Pons (tissue), 1 donor: ENCODE results near the gene CBX7.

Source experiments
- DNase-seq: peaks from one replicate; pipeline ENCODE4 v3.0.0-alpha.2; 2016; ENCODE audit warnings: low spot score

Gene CBX7

DNA sequence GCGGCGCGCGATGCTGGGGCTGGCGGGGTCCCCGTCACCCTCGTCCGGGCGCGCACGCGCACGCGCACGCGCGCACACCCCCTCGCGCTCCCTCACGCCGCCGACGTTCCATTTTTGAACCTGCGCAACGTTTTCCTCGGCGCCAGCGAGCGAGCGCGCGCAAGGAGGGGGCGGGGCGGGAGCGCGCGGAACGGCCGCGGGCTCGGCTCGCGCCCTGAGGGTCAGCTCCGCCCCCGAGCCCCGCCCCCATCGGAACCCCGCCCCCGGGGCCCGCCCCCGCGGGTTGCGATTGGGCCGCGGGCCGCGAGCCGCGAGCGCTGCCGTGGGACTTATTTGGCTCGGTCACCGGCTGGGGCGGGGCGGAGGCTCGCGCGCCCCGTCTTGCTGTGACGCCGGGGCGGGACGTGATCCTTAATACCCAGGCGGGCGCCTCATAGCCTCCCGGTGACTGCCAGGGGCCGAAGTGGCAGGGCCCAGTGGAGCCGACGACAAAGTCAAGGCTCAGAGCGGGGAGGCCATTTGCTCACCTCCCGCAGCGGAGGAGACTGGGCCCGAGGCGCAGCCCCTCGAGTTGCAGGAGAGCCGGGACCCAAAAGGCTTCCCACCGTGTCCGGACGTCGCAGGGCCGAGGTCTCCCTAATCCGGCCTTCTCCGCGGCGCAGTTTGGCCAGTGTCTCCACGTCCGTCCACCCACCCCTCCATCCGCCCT lies at the start of gene CBX7:
CBX7 (minus strand) TSS at position 170 of the 709 bp plus-strand sequence. CDS start 236 bp downstream, outside the sequence.
- DNase-seq = peak; percentile 94

- DNase-seq = no peak
Observed at GRCh38 chr22:39197578-39197977, 45.1 kb upstream of the CBX7 start.

DNA sequence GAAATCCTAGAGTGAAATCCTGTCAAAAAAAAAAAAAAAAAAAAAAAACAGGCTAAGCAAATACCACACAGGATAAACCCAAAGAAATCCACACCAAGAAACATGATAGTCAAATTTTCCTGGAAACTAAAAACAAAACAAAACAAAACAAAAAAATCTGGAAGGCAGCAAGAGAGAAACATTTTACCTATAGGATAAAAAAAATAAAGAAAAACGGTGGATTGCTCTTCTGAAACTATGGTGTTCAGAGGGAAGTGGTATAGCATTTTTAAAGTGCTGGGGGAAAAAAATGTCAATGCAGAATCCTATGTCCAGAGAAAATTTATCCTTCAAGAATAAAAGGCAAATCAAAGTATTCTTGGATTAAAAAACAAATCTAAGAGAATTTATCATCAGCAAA lies 41.6 kb upstream of the CBX7 start:
- no peak for DNase-seq

- DNase-seq = no peak
Observed at GRCh38 chr22:39188809-39189208, 36.3 kb upstream of the CBX7 start.

- peak; percentile 89 for DNase-seq
Observed at GRCh38 chr22:39185601-39186012, 33.1 kb upstream of the CBX7 start.

DNA sequence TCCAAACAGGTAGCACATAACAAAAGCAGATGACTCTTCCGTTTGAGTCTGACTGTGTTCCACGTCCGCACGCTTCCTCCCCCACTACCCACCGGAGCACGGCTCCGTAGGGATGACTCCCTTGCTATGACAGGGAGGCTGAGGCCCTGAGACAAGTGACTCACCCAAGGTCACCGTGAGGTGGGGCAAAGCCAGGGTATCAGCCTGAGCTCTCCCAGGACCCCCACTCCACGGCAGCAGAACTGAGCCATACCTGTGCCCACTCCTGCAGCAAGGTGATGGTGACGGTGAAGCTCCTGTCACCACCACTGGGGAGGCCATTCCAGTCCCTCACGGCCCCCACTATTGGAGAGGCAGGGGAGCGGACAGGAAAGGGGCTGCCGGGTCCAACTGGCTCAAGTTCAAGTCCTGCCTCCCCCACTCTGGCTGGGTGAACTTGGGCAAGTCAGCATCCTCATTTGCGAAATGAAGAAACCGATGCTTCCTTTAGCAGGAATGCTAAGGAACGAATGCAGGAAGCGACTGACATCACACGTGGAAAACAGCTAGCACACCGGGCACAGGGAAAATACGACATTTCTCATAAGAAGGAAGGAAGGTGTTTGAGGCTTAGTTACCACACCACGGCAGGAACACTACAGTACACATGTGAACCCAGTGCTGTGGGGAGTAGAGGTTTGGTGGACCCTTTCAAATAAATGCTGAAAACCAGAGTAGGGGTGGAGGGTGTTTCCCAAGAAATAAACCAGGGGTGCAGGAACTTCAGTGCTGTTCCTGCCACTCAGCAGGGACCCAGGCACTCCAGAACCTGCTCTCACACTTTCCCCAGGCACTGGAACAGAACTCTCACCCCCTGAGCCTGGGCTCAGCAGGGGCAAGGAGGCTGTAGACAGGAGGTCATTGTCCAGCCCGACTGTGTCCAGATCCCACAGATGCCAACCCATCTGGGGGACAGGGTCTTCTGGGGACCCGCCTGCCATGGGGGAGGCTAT lies 32.4 kb upstream of the CBX7 start:
- DNase-seq = no peak

DNA sequence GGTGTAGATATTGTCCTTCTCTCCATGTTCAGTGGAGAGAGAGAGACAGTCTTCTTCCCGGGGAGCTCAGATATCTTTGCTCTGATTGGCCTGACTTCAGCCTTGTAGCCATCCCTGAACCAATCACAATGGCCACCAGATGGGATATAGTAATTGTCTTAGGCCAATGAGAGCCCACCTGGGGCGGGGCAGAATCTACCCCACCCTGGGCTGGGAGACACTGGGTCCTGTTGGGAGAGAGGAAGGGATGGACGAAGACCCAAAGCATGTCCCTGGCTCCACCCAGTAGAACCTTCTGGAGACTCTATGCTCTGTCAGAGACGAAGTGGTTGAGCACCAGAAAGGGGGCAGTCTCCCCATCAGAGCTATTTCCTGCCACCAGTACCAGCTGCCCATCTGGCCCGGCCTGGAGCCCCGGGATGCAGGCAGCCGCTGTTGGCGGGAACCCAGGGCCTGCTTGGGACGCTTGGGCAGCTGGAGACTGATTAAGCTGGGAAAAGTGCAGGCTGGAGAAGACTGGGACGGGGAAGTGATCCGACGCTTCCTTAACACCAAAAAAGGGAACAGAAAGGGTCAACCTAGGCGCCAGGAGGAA lies 31.6 kb upstream of the CBX7 start:
- DNase-seq = peak; percentile 74

- no peak for DNase-seq
Observed at GRCh38 chr22:39182478-39183030, 30.1 kb upstream of the CBX7 start.

DNA sequence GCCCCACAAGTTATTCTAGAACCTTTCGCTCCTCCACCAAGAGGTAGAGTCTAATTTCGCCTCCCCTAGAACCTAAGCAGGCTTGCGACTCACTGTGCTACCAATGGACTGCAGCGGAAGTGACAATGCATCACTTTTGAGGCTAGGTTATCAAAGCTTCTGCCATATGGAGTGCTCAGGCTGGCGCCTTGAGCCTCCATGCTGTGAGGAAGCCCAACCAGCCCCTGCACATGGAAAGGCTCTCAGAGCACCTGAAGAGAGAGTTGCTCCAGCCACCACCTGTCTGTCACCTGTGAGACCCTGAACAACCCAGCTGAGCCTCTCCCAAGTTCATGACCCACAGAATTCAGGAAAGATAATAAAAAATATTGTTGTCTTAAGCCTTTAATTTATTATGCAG lies 29.3 kb upstream of the CBX7 start:
- DNase-seq = no peak

- no peak for DNase-seq
Observed at GRCh38 chr22:39181356-39181755, 28.9 kb upstream of the CBX7 start.

- no peak for DNase-seq
Observed at GRCh38 chr22:39179841-39180335, 27.4 kb upstream of the CBX7 start.

DNA sequence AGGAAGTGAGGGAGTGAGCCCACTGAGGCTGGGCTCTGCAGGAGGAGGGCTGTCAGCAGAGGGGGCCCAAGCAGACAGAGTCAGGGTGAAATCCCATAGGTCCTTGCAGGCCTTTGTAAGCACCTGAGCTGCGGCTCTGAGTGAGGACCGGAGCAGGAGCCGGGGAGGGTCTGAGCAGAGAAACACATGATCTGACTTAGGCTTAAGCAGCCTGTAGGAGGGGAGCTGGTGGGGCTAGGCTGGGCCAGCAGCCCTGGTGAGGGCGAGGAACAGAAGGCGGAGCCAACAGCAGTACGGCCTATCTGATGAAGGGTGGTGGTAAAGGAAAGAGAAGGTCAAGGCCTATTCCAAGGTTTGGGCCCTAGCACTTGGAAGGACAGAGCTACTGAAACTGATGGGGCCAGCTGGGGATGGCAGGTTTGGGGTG lies 26.9 kb upstream of the CBX7 start:
- DNase-seq = no peak

DNA sequence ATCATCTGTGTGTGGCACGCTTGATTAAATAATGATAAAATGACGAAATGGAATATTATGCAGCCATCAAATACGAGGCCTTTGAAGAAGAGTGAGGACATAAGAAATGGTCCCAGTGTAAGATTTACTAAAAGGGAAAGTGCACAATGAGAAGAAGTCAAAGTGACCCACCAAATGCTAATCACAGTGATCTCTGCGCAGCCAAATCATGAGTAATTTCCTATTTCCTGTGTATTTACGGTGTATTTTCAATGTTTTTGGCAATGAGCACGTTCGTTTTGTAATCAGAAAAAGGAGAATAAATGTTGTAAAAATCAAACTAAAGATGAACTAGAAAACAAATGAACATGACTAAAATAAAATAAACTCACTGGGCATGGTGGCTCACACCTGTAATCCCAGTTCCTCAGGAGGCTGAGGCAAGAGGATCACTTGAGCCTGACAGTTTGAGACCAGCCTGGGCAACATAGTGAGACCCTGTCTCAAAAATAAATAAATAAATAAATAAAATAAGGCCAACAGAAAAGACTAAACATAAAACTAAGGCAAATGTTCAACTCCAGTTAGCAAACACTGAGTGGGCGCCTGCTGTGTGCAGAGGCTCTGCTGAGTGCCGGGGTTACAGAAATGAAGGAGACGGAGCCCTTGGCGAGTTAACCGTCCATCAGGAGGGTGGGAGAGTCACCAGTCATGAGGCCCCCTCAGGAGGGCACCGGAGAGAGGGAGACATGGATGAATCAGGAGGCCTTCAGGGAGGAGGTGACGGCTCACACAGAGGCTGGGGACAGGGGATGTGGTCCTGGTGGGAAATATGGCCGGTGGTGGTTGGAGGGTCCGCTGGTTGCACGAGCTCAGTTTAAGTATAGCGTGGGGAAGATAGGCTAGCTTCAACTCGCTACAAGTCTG lies 26.0 kb upstream of the CBX7 start:
- DNase-seq = no peak

DNA sequence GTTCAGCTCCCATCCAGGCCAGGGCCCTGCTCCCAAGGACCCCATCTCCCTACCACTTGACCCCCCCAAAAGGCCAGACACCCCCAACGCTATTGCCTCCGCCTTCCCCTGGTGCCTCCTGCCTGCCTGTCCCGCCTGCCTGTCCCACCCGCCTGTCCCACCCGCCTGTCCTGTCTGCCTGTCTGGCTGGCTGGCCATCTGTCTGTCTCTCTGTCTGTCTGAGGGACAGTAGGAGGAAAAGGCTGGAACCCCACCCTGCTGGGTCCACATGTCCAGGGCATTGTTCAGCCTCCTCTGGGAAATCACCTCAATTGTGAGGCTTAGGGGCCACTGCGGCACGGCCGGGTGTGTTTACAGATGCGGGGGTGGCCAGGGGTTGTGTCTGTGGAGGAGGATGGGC lies 25.3 kb upstream of the CBX7 start:
- DNase-seq = no peak

GRCh38 chr22:39177456-39177775 lies 24.9 kb upstream of the CBX7 start:
- no peak for DNase-seq

DNA sequence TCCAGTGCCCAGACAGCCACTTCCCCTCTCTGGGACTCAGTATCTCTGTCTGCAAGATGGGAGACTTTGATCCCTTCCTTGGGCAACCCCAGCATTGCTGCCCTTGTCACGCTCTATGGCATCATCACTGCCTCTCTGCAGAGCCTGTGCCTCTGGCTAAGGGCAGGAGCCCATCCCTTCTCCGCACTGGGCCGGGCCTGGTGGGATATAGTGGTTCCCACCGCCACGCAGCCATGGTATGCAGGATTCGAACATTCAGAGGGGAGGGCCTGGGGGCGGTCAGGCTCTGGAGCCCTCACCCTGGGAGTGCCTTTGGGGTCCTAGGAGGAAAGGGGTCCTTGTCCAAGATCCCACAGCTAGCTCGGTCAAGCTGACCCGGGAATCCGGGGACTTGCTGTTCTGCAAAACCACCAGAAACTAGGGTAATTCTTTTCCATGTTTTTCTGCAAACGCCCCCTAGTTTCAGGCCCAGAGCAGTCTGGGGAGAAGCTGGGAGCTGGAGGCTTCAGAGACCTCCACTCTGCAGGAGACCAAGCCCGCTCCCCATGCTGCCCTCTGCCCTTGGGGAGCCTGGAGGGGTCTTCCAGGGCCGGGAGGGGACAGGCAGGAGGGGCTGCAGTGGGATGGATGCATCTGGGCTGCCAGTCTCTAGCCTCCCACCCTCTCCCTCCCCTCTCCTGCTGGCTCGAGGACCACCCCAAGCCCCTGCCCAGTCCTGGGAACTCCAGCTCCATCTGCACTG lies 24.4 kb upstream of the CBX7 start:
- no peak for DNase-seq

DNA sequence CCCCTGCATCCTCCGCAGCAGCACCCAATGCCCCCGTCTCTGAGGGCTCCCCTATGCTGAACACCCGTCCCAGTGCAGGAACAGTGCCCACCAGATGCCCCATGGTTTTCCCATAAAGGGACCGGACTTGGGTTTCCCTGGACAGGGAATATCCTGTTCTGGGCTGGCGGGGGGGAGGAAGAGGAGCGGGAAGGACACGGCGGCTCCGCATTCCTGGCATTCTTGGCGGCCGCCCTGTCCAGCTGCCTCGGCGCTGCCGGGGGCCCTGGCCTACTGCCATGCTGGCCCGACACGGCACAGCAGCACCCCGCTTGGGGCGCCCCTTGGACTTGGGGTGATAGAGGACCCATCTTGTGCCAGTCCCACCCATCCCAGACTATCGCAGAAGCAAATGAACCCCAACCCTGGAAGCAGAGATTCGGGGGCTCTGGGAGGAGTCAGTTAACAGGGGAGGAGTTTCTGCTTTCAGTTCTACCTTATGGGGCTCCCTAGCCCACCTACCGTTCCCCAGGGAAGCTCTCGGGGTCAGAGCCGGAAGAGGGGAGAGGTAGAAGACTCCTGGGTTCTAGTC lies 23.7 kb upstream of the CBX7 start:
- DNase-seq = no peak

- no peak for DNase-seq
Observed at GRCh38 chr22:39175353-39176142, 23.1 kb upstream of the CBX7 start.
